HG03095 (cell line): Measurements from ENCODE around the gene COX7A2.

Experiments
- ATAC-seq: cut with Tn5 transposase; IDR thresholded peaks from one replicate; pipeline ENCODE4 v1.9.1; 2021; ENCODE audit warnings: moderate library complexity; ENCODE audit not compliant: unreplicated experiment

Gene COX7A2

DNA sequence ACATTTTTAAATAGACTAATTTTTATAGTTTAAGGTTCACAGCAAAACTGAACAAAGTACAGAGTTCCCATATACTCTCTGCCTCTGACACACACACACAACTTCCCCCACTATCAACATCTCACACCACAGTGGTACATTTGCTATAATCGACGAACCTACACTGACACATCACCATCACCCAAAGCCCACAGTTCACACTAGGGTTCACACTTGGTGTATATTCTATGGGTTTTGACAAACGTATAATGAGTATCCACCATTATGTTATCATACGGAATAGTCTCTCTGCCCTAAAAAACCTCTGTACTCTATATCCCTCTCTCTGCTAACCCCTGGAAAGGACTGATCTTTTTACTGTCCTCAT is 25.4 kb upstream of the COX7A2 start:
- ATAC-seq: no peak

DNA sequence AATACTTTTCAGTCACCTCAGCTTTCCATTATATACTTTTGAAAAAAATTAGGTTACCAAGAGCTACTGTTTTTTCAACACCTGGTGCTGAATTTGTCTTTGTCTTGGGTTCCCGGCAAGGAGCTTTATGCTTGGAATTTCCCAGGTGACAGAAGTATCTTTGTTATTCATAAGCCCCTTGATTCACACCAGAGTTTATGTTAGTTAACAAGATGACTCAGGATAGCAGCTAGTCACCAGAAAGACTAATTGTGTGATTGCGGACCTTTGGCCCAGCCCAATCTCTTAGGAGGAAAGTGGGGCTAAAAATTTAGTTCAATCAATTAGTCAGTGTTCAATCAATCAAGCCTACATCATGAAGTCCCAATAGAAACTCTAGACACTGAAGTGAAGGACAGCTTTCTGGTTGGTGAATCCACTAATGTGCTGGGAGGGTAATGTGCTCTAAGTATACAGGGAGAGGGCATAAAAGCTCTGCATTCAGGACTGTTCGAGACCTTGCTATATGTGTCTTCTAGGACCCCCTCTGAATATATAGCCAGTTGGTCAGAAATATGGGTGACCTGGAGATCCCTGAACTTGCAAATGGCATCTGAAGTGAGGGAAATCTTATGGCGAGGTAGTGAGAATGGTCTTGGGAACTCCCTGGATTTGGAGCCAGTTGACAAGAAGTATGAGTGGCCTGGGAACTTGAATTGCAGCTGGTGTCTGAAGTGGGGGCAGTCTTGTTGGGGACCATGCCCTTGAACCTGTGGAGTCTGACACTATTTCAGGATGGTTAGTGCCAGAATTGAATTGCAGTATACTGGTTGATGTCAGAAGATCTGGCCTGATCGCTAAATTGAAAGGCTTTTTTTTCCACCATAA is 24.8 kb upstream of the COX7A2 start:
- no peak for ATAC-seq

DNA sequence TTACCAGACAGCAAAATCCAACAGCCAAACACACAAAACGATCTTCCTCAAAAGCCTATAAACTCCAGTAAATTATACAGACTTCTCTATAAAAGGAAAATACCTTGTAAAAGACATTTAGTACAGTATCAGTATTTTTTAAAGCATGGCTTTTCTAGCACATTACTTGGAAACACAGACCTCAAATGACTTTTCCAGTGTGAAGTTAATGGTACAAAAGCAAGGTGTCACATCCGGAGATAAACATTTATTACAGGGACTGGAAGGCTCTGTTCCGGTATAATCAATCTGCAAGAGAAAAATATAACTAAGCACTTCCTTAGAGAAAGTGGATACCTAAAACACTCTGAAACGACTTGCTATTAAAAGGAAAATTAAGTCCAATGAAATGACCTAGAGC is 23.9 kb upstream of the COX7A2 start:
- no peak for ATAC-seq

DNA sequence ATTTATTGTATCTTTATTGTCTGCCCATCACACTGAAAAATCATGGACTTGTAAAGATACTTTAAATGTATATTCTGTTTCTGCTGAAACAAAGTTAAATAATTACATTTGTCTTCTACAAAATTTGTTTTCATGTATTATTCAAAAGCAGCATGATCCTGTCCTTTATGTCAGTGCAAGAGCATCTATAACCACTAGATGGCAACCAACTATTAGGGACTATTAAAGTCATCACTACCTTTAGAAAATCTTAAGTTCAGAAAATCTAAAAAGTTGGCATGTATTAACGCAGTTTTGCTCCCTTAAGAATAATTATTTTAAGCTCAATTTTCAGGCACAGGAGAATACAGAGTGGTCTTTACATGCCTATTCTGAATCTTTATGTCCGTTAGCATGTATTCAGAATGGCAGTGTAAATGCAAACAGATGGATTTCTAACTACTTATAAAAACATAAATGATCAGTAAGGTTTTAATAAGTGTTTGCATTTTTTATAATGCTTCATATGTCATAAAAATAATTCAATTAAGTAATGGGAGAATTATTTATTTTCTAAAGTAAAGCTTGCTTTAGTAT is 23.2 kb upstream of the COX7A2 start:
- peak; percentile 64 for ATAC-seq

DNA sequence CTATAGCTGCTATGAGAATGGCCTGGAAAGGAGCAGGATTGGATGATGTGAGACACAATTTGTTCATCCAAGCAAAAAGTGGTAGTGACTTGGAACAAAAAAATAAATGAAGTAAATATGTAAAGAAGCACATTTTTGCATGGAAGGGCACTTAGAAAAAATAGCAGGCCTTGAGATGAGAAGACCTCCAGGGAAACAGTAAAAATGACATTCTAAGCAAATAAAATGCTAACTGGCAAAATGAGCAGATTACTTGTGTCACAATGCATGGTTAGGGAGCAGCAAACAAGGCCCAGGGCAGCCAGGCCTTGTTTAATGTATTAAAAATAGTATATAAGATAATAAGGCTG is 19.8 kb upstream of the COX7A2 start:
- no peak for ATAC-seq

DNA sequence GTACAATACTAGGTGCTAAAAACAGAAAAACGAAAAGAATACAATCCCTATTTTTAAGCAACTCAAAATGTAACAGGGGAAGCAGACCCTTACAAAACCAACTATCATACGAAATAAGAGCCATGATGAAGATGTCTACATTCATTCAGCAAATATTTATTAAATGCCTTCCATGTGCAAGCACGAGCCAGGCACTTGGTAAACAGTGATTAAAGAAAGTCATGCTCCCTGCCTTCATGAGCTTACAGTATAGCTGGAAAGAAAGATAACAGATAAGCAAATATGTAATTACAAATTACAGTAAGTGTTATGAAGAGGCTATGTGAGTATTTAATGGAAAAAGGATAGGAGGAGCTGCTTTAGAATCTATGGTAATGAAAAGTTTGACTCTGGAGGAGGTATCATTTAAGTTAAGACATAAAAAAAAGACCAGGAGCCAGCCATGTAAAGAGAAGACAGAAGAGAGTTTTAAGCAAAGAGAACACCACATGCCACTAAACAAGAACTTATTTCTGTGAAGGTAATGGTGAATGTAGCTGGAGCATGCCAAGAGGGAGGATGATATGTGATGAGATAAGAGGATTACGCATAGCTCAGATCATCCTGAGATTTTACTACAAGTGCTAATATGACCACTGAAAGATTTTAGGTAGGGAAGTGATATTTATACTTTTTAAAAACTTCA is 19.3 kb upstream of the COX7A2 start:
- ATAC-seq: no peak

DNA sequence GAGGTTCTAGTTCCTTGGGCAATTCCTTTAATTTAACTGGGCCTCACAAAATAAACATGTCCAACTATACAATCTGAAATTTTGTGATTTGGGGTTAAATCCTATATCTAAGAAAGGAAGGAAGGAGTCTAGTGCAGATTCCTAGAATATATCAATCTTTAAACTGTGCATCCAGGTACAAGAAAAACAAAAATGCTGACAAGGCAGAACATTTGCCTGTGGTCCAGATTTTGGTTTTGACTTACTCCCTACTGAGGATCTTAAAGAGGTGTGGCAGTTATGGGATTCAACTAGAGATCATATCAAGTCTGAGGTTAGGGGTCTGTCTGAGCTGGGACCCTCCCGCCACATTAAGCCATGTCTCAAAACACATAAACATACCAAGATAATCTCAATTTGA is 17.7 kb upstream of the COX7A2 start:
- no peak for ATAC-seq

DNA sequence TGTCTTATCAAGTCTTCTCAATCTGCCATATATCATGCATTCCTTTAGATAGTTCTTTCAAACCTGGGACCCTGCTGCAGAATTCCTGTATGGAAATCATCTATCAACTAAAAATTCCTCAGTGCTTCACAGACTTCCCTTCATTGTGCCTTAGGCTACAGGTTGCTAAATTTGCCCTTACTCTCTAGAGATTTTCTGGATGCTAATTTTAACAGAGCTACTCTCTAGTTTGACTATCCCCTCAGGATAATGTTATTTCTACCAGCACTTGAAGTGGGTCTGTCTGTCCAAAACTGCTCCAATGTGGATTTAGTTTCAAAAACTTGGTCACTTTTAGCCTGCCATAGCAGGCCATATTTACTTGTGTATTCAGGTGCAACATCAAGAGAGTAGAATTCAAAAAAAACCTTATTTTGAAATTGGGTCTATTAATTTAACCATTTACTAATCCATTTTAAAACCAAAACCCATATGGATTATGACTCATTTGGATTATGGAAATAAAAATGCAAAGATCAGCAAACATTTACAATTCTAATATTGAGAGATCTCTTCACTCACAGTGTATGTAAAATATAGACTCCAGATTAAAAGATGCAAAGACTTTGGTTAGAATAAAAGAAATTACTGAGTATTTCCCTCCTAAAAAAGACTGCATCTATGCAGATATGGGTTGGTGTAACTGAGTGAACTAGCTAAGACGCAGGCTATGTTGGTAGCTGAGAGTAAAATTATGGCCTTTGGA is 13.9 kb upstream of the COX7A2 start:
- no peak for ATAC-seq

DNA sequence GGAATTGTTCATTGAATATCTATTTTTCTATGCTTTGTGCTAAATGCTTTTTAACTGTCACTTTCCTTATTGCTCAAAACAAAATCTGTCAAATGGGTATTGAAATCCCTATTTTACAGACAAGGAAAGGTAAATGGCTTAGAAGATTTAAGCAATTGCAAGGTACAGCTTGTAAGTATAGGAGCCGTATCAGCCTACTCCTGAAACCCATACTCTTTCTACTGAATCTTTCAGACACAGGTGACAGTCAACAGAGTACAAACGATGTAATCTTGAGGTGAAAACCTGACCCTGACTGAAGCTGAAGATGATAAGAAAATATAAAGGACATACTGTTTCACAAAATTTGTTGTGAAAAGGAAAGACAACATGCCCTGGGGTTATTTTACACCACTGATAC is 7.0 kb upstream of the COX7A2 start:
- no peak for ATAC-seq

DNA sequence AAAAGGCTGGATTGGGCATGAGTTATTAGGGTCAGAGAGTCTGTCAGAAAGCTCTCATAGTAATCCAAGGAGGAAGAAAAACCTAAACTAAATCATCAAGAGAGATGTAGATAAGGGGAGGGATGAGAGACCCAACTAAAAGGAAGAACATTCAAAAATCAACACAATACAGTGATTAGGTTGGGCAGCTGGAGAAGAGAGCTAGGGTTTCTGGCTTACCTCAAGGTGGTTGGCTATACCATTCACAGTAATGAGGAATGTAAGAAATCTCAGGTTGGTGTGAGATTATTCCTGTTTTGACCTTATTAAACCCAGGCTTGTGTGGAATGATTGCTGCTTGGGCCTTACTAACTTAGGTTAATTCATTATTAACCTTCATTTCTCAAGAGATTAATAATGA is 6.2 kb upstream of the COX7A2 start:
- no peak for ATAC-seq

DNA sequence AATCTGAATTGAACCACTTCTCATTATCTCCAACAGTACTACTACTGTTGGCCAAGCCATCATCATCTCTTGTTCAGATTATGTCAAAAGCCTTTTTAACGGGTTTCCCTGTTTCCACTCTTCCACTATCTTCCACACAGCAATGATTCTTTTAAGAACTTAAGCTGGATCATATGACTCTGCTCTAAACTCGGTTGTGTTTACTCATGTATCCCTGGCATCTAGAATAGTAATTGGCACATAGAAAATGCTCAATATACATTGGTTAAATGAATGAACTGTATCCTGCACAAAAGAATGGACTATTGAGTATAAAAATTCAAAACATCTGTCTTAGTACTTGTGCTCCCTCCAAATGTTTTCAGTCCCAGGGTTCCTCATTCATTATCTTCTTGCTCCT is 2.8 kb upstream of the COX7A2 start:
- no peak for ATAC-seq

DNA sequence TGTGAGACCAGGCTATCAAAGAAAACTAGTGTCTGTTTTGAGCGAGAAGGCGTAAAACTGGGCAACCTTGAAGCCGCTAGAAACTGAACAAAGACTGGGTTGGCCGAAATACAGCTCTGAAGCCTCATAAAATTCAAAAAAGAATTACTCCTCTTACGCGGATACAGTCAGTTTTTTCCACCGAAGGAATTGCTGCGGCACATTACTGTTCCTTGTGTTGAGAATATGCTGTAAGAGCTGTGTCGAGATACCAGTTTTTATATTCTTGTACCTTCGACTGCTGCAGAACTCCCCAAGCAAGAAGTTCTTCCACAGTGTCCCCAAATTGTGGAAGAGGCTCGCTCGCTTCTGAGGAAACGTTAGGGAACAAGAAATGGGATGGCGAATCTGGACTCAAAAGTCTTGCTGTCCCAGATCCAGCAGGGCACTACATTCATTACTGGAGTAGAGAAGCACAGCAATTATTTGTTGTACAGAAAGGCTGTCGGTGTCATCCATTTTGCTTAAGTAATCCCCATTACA is 523 bp upstream of the COX7A2 start:
- ATAC-seq: peak; percentile 10

DNA sequence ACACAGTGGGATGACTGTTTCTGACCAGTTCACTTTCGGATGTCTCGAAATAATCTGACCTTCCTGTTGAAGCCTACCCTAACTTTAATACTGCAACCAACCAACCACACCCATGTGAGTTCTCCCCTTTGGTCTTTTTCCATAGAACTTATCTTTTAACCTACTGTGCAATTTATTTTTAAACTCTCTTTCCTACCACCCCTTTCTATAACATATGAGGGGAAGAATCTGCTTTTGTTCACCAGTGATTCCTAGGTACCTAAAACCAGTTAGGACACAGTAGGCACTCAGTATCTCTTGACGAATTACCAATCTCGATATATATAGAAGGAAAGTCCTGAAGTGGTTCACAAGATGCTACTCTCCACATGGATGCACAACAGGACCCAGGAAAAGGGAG is 7.0 kb downstream of the COX7A2 start:
- ATAC-seq: no peak

DNA sequence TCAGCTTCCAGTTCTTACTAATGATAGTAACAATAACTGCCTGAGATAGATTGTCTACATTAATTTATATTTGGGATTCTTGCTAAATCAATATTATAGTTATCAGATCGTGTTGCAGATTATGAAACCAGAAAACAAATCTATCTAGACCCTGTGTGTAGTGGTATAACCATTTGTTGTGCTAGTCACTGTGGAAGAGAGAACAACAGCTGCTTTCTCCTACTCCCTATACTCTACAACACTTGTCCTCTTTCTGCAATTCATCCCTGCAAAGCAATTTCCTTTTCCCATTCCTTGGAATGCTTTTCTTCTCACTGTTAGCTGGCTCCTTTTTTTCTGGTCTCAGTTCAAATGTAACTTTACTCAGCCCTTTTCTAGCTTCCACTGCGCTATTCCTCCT is 8.3 kb downstream of the COX7A2 start:
- no peak for ATAC-seq

DNA sequence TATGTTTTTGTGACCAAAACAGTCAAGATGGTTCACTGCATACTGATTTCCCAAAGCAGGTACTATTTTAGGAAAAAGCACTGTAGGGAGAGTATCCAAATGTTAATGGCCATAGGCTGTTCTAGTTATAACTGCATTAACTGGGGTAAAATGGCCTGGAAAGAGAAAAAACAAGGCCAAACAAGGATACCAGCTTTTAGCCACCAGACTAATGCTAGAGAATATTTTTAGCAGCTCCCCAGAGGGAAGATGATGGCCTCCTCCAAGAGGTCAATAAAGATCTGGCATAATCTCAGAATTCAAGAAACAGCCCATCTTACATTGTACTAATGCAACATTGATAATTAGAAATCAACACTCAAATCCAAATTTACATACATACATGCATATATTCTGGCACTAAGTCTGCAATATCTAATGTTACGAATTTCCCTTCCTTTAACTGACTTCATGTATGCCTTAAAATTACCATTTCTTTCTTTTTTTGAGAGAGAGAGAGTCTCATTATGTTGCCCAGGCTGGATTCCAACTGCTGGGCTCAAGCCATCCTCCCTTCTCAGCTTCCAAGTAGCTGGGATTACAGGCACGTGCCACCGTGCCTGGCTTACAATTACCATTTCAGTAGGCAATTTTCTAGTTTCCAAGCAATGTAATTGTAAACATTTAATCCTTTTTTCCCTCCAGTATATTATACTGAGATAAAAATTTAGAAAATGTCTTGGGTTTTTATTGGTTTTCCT is 9.3 kb downstream of the COX7A2 start:
- ATAC-seq: no peak

DNA sequence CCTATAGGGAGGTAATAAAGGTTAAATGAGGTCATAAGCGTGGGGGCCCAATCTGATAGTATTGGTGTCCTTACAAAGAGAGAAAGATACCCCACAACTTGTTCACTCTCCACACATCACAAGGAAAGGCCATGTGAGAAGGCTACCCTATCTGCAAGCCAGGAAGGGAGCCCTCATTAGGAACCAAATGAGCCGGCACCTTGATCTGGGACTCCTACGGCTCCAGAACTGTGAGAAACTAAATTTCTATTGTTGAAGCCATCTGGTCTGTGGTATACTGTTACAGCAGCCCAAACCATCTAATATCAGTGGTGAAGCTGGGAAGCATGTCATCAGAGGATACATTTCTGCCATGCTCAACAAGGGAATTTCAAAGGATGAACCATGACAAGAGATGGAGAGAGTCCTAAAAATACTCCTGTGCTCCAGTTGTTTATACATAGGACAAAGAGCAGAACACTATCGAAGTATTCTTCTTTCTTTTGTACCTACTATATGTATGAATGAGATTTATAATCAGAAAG is 10.4 kb downstream of the COX7A2 start:
- ATAC-seq: no peak

DNA sequence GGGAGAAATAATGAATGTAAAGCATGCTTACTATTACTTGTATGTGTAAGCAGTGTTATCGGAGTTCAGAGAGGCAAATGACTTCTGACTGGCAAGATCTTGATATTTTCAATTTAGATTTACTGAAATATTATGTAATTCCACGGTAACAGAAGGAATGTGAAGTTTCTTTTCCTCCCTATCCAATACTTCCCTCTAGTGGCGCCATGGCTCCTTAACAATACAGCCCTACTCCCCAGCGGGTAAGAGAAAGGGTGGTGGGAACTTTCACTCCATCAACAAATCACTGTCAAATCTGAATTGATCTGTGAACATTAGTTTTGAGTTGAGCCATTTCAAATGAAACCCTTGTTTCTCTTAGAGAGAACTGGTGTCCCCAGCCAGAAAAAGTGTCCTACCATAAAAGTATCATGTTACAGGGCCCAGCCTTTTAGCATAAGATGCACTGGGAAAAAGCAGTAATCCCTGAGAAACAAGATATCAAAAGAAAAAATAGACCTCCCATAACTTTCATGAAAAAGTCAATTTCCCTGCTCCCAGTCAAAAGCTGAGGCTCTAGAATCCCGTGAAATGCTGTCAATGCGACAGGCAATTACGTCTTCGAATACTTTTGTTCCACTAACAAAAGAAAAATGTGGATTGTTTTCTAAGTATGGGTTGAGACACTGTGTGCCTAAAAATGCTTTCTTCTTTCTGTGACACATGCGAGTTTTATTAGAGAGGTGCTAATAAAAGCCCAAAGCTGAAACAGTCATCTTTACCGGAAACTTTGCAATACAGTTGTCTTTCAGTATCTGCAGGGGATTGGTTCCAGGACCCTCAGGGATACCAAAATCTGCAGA is 12.9 kb downstream of the COX7A2 start:
- no peak for ATAC-seq

DNA sequence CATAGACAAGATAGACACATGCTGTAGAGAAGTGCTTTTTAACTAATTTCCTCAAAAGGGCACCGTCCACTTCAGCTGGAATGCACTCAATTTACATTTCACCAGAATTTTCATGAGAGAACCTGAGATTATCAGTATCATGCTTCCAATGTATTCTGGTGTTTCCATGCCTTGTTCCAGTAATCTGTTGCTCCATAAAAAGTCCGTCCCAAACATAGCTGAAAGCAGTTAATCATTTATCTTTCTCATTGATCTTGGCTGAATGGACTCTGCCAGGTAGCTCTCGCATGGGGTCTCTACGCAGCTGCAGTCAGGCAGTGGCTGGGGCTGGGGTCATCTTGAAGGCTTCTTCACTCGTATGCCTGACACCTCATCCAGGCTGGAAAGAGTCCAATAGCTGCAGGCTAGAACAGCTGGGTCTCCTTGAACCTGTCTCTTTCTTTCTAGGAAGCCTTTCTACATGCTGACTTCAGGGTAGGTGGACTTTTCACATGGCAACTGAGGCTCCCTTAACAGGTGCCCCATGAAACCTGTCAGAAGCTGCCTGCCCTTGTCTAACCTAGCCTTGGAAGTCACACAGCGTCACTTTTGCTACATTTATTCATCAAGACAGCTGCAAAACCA is 19.2 kb downstream of the COX7A2 start:
- no peak for ATAC-seq

DNA sequence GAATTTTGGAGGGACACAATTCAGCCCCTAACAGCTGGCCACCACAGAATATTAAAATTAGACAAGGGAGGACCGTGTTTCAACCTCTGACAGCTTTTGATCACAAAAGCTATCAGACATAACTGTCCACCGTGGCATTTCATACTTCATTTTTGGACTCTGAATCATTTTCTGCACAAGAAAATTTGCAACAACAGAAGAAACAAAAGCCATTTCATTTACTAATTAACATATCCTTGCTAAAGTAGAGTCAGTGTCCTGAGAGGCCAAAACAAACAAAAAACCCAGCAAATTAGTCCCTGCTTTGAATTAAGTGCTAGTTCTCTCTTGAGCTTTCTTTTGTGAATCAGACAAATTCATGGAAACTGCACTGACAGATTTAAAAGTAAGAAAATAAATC is 20.2 kb downstream of the COX7A2 start:
- no peak for ATAC-seq
